AG04450 (cell line): ENCODE measurements around the gene MEDAG. TPM values are rescaled to one million over a fixed set of nuclear protein-coding genes. Genes with fewer than 3 reads are reported as not detected.

Experiments
- CTCF ChIA-PET: fragments of 300-600, 350-600 bp; formaldehyde crosslinking; extraction: SDS; loops from one replicate; lab custom pipeline; 2022; ENCODE audit warnings: antibody characterized with exemption, inconsistent platforms; lab: Charles Lee
- POLR2A ChIA-PET: fragments of 350-600 bp; formaldehyde crosslinking; extraction: SDS; loops from one replicate; lab custom pipeline; 2021; ENCODE audit warnings: antibody characterized with exemption, inconsistent platforms; lab: Yijun Ruan, JAX
- DNase-seq: peaks from one replicate; pipeline ENCODE4 v3.0.0-alpha.2; 2011; ENCODE audit warnings: low read depth, low spot score
- H3K27ac ChIP-seq: one replicate; pipeline ENCODE4 v1.5.1; 2012; ENCODE audit warnings: low read depth, low read length, control low read depth
- H3K27me3 ChIP-seq: one replicate; pipeline ENCODE4 v1.6.0; 2012; ENCODE audit warnings: low read length; ENCODE audit not compliant: control insufficient read depth, insufficient read depth
- H3K4me3 ChIP-seq: 2 replicates; pipeline ENCODE4 v1.5.1; 2011; ENCODE audit warnings: mild to moderate bottlenecking, low read depth, low read length, control low read depth
- H3K9me3 ChIP-seq: 2 replicates; pipeline ENCODE4 v1.5.1; 2012; ENCODE audit warnings: low read length; ENCODE audit not compliant: control insufficient read depth, insufficient read depth
- polyA plus RNA-seq: library from polyadenylated mRNA; depleted of rRNA; stranded (reverse); fragments of >200 nt; gene quantifications from 2 replicates; pipeline ENCODE4 v1.2.3, GENCODE V29; 2011
- TF ChIP-seq, protein P1 (sequence below): IDR thresholded peaks from 2 replicates; pipeline ENCODE4 v1.5.1; 2011; ENCODE audit warnings: low read depth, low read length, control low read depth, inconsistent platforms

Gene MEDAG
- polyA plus RNA-seq, 1 experiment = 3.7 TPM

DNA sequence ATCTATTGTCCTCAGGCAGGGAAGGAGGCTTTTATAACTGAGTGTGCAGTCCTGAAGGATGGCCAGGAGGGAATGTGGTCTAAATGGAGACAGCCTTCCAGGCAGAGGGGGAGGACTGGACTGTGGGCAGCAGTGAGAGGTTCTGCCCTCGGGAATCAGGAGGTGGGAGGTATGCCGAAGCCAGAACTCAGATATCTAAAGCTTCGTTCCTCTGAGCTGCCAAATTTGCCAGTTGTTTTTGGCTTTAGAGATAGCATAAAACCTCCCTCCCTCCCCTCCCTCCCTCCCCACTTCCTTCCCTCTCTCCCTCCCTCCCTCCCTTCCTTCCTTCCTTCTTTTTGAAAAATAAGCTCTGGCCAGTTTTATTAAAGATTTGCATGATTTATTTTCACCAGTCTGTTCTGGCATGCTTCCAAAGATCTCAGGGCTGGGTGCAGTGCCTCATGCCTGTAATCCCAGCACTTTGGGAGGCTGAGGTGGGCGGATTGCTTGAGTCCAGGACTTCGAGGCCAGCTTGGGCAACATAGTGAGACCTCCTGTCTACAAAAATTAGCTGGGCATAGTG is 2.4 kb downstream of the MEDAG start:
- TF ChIP-seq, protein P1, sequence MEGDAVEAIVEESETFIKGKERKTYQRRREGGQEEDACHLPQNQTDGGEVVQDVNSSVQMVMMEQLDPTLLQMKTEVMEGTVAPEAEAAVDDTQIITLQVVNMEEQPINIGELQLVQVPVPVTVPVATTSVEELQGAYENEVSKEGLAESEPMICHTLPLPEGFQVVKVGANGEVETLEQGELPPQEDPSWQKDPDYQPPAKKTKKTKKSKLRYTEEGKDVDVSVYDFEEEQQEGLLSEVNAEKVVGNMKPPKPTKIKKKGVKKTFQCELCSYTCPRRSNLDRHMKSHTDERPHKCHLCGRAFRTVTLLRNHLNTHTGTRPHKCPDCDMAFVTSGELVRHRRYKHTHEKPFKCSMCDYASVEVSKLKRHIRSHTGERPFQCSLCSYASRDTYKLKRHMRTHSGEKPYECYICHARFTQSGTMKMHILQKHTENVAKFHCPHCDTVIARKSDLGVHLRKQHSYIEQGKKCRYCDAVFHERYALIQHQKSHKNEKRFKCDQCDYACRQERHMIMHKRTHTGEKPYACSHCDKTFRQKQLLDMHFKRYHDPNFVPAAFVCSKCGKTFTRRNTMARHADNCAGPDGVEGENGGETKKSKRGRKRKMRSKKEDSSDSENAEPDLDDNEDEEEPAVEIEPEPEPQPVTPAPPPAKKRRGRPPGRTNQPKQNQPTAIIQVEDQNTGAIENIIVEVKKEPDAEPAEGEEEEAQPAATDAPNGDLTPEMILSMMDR = no peak
- Histone ChIP-seq H3K4me3 (no peak overlapping the region), H3K27ac (no peak overlapping the region), H3K9me3 (no peaks in the 10 kb centered on the region; the same call in 1 of the 2 replicates), H3K27me3 (no peaks in the 10 kb centered on the region)
- CTCF ChIA-PET = interaction anchor here (1.0 kb wide), 1 partner anchor 136 kb away, joined by 4 read pairs; no protein-coding TSS in a partner anchor
- POLR2A ChIA-PET = no interaction called here
- DNase-seq = no peak

DNA sequence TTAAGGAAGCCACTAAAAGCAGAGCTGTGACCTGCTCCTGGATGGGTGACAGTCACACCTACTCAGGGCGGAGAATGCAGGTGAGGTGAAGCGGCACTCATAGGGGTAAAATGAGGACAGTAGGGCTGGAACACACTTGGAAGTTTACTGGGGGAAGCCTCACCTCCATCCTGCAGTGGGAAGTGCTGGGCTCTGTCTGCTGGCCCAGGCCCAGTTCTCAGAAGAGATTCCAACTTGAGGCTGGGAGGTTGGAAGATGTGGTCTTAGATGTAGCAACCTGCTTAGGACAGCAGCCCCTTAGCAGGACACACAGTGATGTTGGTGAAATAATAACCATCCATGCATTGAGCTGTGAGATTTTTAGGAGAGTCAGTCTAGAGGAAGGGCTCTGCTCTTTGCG is 4.6 kb downstream of the MEDAG start:
- no peak overlapping the region for H3K4me3 ChIP-seq
- no peak overlapping the region for H3K27ac ChIP-seq
- H3K27me3 ChIP-seq = no peaks in the 10 kb centered on the region
- H3K9me3 ChIP-seq = no peaks in the 10 kb centered on the region; the same call in 1 of the 2 replicates
- ChIA-PET CTCF (no interaction called here), POLR2A (interaction anchor here (0.7 kb wide), 1 partner anchor 12 kb away, joined by 3 read pairs; no protein-coding TSS in a partner anchor)
- TF ChIP-seq, protein P1 = no peak
- DNase-seq = no peak

DNA sequence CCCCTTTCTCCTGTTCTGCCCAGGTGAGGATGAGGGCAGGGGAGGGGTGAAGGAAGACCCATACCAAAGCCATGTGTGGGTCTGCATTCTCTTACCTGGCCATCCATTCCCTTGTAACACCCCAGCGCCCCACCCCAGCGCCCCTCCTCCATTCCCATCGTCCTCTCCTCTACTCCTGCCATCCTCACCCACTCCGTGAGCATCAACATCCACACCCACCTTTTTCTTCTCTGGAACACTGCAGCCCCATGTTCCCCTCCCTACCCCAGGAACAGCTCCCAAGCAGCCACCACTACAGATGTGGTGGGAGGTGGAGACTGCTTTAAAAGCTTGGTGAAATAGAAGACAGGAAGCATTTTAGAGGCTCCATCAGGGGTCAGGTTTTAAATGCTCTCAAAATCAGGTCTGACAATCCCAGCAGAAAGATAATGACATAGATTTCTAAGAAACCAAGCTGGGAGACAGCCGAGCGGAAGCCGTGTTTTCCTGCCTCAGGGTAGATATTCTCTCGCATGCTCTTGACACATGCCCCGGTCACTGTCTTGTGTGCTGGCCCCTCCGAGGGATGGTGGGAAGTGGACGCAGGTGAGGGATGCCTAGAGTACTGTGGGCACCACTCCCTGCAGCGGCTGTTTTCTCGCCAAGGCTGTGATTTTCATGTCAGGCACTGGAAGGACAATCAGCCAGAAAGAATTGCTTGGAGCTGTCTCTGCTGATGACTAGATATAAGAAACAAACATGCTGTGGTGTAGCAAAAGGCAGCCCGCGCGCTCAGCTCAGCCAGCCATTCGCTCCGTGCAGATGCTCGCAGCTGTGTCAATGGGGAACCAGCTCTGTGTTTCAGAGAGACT is 9.8 kb downstream of the MEDAG start:
- CTCF ChIA-PET = interaction anchor here (0.5 to 0.7 kb wide), 2 partner anchors 79 to 783 kb away, joined by 3 read pairs; no protein-coding TSS in a partner anchor
- TF ChIP-seq, protein P1 = no peak
- H3K9me3 ChIP-seq = no peaks in the 10 kb centered on the region
- DNase-seq = no peak
- H3K27me3 ChIP-seq = peaks cover 2% of the 10 kb centered on the region
- H3K27ac ChIP-seq = no peak overlapping the region
- no peak overlapping the region for H3K4me3 ChIP-seq
- POLR2A ChIA-PET = interaction anchor here (0.7 kb wide), 1 partner anchor 55 kb away, joined by 3 read pairs; no protein-coding TSS in a partner anchor

DNA sequence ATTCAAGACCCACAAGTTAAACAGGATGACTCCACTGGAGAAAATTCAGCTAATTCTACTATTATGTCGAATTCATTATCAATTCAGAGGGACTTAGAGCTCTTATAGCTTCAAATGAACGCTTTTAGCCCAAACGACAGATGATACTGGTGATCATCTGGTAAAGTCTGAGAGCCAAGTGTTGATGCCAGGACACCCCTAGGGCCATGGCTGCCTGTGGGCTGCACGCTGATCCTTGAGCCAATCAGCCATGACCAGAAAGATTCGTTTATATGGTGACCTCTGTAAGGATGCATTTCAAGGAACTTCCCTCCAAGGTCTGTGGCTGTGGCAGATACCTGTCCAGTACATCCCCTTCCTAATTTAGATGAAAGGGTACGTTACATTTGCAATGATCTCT is 10.9 kb downstream of the MEDAG start:
- ChIA-PET CTCF (no interaction called here), POLR2A (no interaction called here)
- no peak overlapping the region for H3K4me3 ChIP-seq
- DNase-seq = no peak
- H3K27ac ChIP-seq = no peak overlapping the region
- no peaks in the 10 kb centered on the region for H3K9me3 ChIP-seq
- TF ChIP-seq, protein P1 = no peak
- H3K27me3 ChIP-seq = peaks cover 2% of the 10 kb centered on the region
